ENCODE measurements around the gene PRORP.
"Not testable (repeated sequence)": the region's sequence is repeated elsewhere in the genome, so short reads cannot be mapped to it uniquely, and the experiment has no call there.

PRORP gene

GRCh38 chr14:35121887-35122695 is at the start of gene PRORP, which contains the start of gene PPP2R3C:
Gene PRORP (plus strand): TSS chr14:35122552. CDS start chr14:35123246, 694 bp downstream.
Gene PPP2R3C (minus strand): TSS chr14:35121990. CDS start chr14:35121959, 31 bp downstream.
- Histone ChIP-seq H3K27ac (peak within 1 kb of the TSS; percentile 70 to 100 (median 99)), H3K4me3 (peak within 1 kb of the TSS; percentile 42 to 74 (median 62))

- no peak overlapping the region for H3K27ac ChIP-seq
- H3K4me3 ChIP-seq, result no peak overlapping the region
Observed at GRCh38 chr14:35073486-35073885, 48.9 kb upstream of the PRORP start.

- H3K27ac ChIP-seq, result no peak overlapping the region
- H3K4me3 ChIP-seq, result no peak overlapping the region
Observed at GRCh38 chr14:35078082-35078481, 44.3 kb upstream of the PRORP start.

- Histone ChIP-seq H3K27ac (no peak overlapping the region), H3K4me3 (no peak overlapping the region)
Observed at GRCh38 chr14:35079742-35080141, 42.6 kb upstream of the PRORP start.

- no peak overlapping the region for H3K27ac ChIP-seq
- H3K4me3 ChIP-seq, result no peak overlapping the region
Observed at GRCh38 chr14:35083530-35084150, 38.7 kb upstream of the PRORP start.

GRCh38 chr14:35085441-35085840 is 36.9 kb upstream of the PRORP start:
- H3K27ac ChIP-seq, result no peak overlapping the region
- H3K4me3 ChIP-seq, result no peak overlapping the region

GRCh38 chr14:35088514-35088913 is 33.8 kb upstream of the PRORP start:
- Histone ChIP-seq H3K4me3 (no peak overlapping the region), H3K27ac (no peak overlapping the region)

- not testable (repeated sequence) for H3K4me3 ChIP-seq, H3K27ac ChIP-seq
Observed at GRCh38 chr14:35094645-35095044, 27.7 kb upstream of the PRORP start.

- Histone ChIP-seq H3K27ac (no peak overlapping the region), H3K4me3 (no peak overlapping the region)
Observed at GRCh38 chr14:35107866-35108265, 14.5 kb upstream of the PRORP start.

GRCh38 chr14:35112641-35113040 is 9.7 kb upstream of the PRORP start:
- no peak overlapping the region for H3K4me3 ChIP-seq
- no peak overlapping the region for H3K27ac ChIP-seq

- H3K4me3 ChIP-seq, result no peak overlapping the region
- H3K27ac ChIP-seq, result no peak overlapping the region
Observed at GRCh38 chr14:35113308-35113950, 8.9 kb upstream of the PRORP start.

- Histone ChIP-seq H3K27ac (no peak overlapping the region), H3K4me3 (no peak overlapping the region)
Observed at GRCh38 chr14:35114036-35114435, 8.3 kb upstream of the PRORP start.

GRCh38 chr14:35116242-35116641 is 6.1 kb upstream of the PRORP start:
- no peak overlapping the region for H3K27ac ChIP-seq
- no peak overlapping the region for H3K4me3 ChIP-seq

- H3K4me3 ChIP-seq, result no peak overlapping the region
- no peak overlapping the region for H3K27ac ChIP-seq
Observed at GRCh38 chr14:35117112-35117511, 5.2 kb upstream of the PRORP start.

GRCh38 chr14:35121026-35121886 is 1.1 kb upstream of the PRORP start:
- Histone ChIP-seq H3K4me3 (peak overlapping the region; percentile 42 to 74 (median 62)), H3K27ac (peak overlapping the region; percentile 70 to 100 (median 99))

- H3K4me3 ChIP-seq, result peak overlapping the region; percentile 42 to 74 (median 62)
Observed at GRCh38 chr14:35122696-35123387, 490 bp downstream of the PRORP start.

GRCh38 chr14:35123388-35123703 is 994 bp downstream of the PRORP start:
- Histone ChIP-seq H3K27ac (peak overlapping the region in 19 of 21 experiments; percentile 90 to 100 (median 99)), H3K4me3 (peak overlapping the region; percentile 42 to 74 (median 62))

More at GRCh38 chr14:35122696-35123387, 490 bp downstream of the PRORP start:
- peak overlapping the region; percentile 70 to 100 (median 99) for H3K27ac ChIP-seq

- H3K4me3 ChIP-seq, result no peak overlapping the region
- peak overlapping the region in 3 of 21 experiments; percentile 98 to 100 (median 100) for H3K27ac ChIP-seq
Observed at GRCh38 chr14:35124127-35124526, 1.8 kb downstream of the PRORP start.
